A673 (cell line): ENCODE data around the gene STXBP2. TPM values are rescaled to one million over a fixed set of nuclear protein-coding genes. Genes with fewer than 3 reads are reported as not detected.

Experiments used
- BruUV-seq: library from RNA; stranded (reverse); fragments of 400-500 nt; replicated peaks from 2 replicates; lab custom pipeline; 2021; lab: Mats Ljungman, UMichigan
- CTCF ChIA-PET: fragments of 300-600 bp; sonication (Branson Sonifier 250); formaldehyde crosslinking; loops from one replicate; lab custom pipeline; 2022; ENCODE audit warnings: antibody characterized with exemption; lab: Charles Lee
- POLR2A ChIA-PET: fragments of 300-600 bp; sonication (Branson Sonifier 250); formaldehyde crosslinking; loops from one replicate; lab custom pipeline; 2022; ENCODE audit warnings: antibody characterized with exemption; ENCODE audit not compliant: low non-redundant PET; lab: Charles Lee
- DNase-seq: peaks from one replicate; pipeline ENCODE4 v3.0.0-alpha.2; 2015; ENCODE audit warnings: low spot score
- H3K27ac ChIP-seq: fragments of 200-600 bp; sonication (generic); 2 replicates; pipeline ENCODE4 v1.5.1; 2016; ENCODE audit warnings: mixed run types, low read depth, mild to moderate bottlenecking, mixed read lengths, antibody characterized with exemption, low read length; ENCODE audit not compliant: poor library complexity, severe bottlenecking
- H3K27me3 ChIP-seq: fragments of 200-600 bp; sonication (generic); replicated peaks from 2 replicates; pipeline ENCODE4 v1.6.1; 2017; ENCODE audit warnings: mixed run types, low read depth, mild to moderate bottlenecking, mixed read lengths, antibody characterized with exemption, low read length; ENCODE audit not compliant: insufficient read depth, poor library complexity
- H3K36me3 ChIP-seq: fragments of 200-600 bp; sonication (generic); 2 replicates; pipeline ENCODE4 v1.6.1; 2016; ENCODE audit warnings: mixed run types, mild to moderate bottlenecking, mixed read lengths, antibody characterized with exemption, low read length; ENCODE audit not compliant: insufficient read depth, poor library complexity, severe bottlenecking
- H3K4me1 ChIP-seq: fragments of 200-600 bp; sonication (generic); 2 replicates; pipeline ENCODE4 v1.6.1; 2017; ENCODE audit warnings: mixed run types, mild to moderate bottlenecking, mixed read lengths, antibody characterized with exemption, low read length; ENCODE audit not compliant: insufficient read depth, poor library complexity, severe bottlenecking
- H3K4me3 ChIP-seq: fragments of 200-600 bp; sonication (generic); 2 replicates; pipeline ENCODE4 v1.5.1; 2016; ENCODE audit warnings: low read depth, mixed run types, mild to moderate bottlenecking, mixed read lengths, low read length; ENCODE audit not compliant: poor library complexity, severe bottlenecking
- H3K9me3 ChIP-seq: fragments of 200-600 bp; sonication (generic); 2 replicates; pipeline ENCODE4 v1.6.1; 2016; ENCODE audit warnings: mixed run types, low read depth, mild to moderate bottlenecking, mixed read lengths, antibody characterized with exemption, low read length; ENCODE audit not compliant: poor library complexity, severe bottlenecking
- CTCF ChIP-seq: fragments of 300-800, 200-600 bp; sonication (generic); conservative IDR thresholded peaks from 2 replicates; pipeline ENCODE4 v1.5.1; 2017; ENCODE audit warnings: low read depth, mild to moderate bottlenecking, antibody characterized with exemption, low read length, moderate library complexity, mixed read lengths
- EZH2 ChIP-seq: fragments of 200-600 bp; sonication (generic); IDR thresholded peaks from 2 replicates; pipeline ENCODE4 v1.6.1; 2017; ENCODE audit warnings: borderline replicate concordance, low read depth, mild to moderate bottlenecking, mixed read lengths, antibody characterized with exemption, low read length; ENCODE audit not compliant: poor library complexity, severe bottlenecking
- intact Hi-C: fragments of 100-400 bp; cut with micrococcal nuclease; formaldehyde crosslinking; loops from one replicate; pipeline ENCODE4 v1.10.0; 2022; ENCODE audit not compliant: unreplicated experiment
- total RNA-seq: library from RNA; stranded (reverse); gene quantifications from 2 replicates; pipeline ENCODE4 v1.2.3, GENCODE V29; 2021

STXBP2 gene
- total RNA-seq, 1 experiment from 2014 or later: 49.8 TPM

GRCh38 chr19:7628589-7629311 lies 8.2 kb upstream of the STXBP2 start:
- Histone ChIP-seq H3K27me3 (no peaks in the 10 kb centered on the region), H3K9me3 (no peaks in the 10 kb centered on the region), H3K4me1 (peaks cover 12% of the 10 kb centered on the region), H3K36me3 (peaks cover 8% of the 10 kb centered on the region), H3K27ac (peak overlapping the region; percentile 73), H3K4me3 (peak overlapping the region; percentile 83)
- BruUV-seq: TSS peak; percentile 86
- TF ChIP-seq CTCF (no peak), EZH2 (no peak)
- POLR2A ChIA-PET: no interaction called here
- CTCF ChIA-PET: interaction anchor here (1.0 kb wide), 2 partner anchors 52 to 60 kb away, joined by 4 to 5 read pairs; partner anchors contain the start of gene TRAPPC5
- intact Hi-C loops: no loop called here
- no peak for DNase-seq

GRCh38 chr19:7629347-7630054 lies 7.4 kb upstream of the STXBP2 start, which contains the start of the genes PET100 and XAB2:
PET100 (plus strand) TSS chr19:7629793; CDS start chr19:7629834, 41 bp downstream.
XAB2 (minus strand) TSS chr19:7629545; CDS start chr19:7629527, 18 bp downstream.
- intact Hi-C loops: no loop called here
- BruUV-seq: no TSS peak

More at GRCh38 chr19:7629347-7630054, 7.4 kb upstream of the STXBP2 start, which contains the start of the genes PET100 and XAB2:
- Histone ChIP-seq H3K4me3 (peak within 1 kb of the TSS; percentile 83), H3K36me3 (peaks cover 8% of the 10 kb centered on the region), H3K27me3 (no peaks in the 10 kb centered on the region), H3K27ac (peak within 1 kb of the TSS; percentile 85), H3K4me1 (peaks cover 12% of the 10 kb centered on the region), H3K9me3 (no peaks in the 10 kb centered on the region)
- ChIA-PET CTCF (interaction anchor here (1.0 kb wide), 2 partner anchors 51 to 61 kb away, joined by 4 to 5 read pairs; partner anchors contain the start of gene TRAPPC5), POLR2A (interaction anchor here (0.7 kb wide), 1 partner anchor 14 kb away, joined by 3 read pairs; no protein-coding TSS in a partner anchor)
- peak; percentile 98 for DNase-seq
- TF ChIP-seq CTCF (no peak), EZH2 (no peak)
